ENCODE data around the gene ZNF236. TPM values are rescaled to one million over a fixed set of nuclear protein-coding genes. Genes with fewer than 3 reads are reported as not detected.

ZNF236 gene
- total RNA-seq, 1 donor, result 11.6 TPM

DNA sequence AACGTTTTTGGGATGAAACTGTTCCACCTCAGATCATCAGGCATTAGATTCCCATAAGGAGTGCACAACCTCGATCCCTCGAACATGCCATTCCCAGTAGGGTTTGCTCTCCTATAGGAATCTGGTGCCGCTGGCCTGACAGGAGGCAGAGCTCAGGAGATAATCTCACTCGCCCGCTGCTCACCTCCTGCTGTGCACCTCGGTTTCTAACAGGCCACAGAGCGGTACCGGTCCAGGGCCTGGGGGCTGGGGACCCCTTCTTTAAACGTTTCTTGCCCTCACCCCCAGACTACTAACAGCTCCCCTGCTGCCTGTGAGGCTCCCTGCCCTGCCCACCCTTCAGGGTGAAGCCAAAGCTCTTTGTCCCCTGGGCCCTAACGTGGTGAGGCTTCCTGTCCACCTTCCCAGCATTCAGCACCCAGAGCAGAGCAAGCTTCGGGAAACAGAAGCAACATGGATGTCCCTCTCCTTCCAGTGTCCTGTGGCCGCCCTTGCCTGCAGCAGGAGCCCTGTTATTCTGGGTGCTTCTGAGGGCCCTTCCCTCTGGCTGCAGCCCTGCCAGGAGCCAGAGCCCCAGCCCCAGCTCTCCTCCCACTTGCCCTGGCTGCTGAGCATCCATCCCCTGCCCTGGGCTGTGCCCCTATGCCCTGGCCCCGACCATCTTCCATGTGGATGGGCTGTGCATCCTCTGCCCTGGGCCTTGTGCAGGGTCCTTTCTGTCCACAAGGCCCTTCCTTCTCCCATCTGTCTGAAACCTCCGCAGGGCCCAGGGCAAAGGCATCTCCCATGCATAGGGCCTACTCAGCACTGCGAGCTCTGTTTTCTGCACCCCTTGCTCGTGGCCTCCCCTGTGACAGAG lies 170.1 kb downstream of the ZNF236 start:
- no peak overlapping the region for H3K27ac ChIP-seq (ENCODE audit: low read depth, low read length)
- no peak overlapping the region for H2AFZ ChIP-seq (ENCODE audit: low read length)
- no peaks in the 10 kb centered on the region for H4K20me1 ChIP-seq (ENCODE audit: insufficient read depth, low read length)
- H3K36me3 ChIP-seq (ENCODE audit: insufficient read depth, low read length), result no peaks in the 10 kb centered on the region
- H3K4me1 ChIP-seq (ENCODE audit: insufficient read depth, low read length), result no peaks in the 10 kb centered on the region
- H3K9me3 ChIP-seq (ENCODE audit: low read depth, low read length), result no peaks in the 10 kb centered on the region
- DNase-seq (ENCODE audit: insufficient read length, low spot score, missing footprints), result no peak
- TF ChIP-seq, protein P1, sequence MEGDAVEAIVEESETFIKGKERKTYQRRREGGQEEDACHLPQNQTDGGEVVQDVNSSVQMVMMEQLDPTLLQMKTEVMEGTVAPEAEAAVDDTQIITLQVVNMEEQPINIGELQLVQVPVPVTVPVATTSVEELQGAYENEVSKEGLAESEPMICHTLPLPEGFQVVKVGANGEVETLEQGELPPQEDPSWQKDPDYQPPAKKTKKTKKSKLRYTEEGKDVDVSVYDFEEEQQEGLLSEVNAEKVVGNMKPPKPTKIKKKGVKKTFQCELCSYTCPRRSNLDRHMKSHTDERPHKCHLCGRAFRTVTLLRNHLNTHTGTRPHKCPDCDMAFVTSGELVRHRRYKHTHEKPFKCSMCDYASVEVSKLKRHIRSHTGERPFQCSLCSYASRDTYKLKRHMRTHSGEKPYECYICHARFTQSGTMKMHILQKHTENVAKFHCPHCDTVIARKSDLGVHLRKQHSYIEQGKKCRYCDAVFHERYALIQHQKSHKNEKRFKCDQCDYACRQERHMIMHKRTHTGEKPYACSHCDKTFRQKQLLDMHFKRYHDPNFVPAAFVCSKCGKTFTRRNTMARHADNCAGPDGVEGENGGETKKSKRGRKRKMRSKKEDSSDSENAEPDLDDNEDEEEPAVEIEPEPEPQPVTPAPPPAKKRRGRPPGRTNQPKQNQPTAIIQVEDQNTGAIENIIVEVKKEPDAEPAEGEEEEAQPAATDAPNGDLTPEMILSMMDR (IDR thresholded peaks at IDR 0.05; ENCODE audit: extremely low read depth, low read depth, low read length), result no peak
- no peaks in the 10 kb centered on the region for H3K79me2 ChIP-seq (ENCODE audit: insufficient read depth, low read length)
- peaks cover 29% of the 10 kb centered on the region for H3K27me3 ChIP-seq (ENCODE audit: insufficient read depth, low read length)
- H3K4me3 ChIP-seq (ENCODE audit: insufficient read depth, low read length), result no peak overlapping the region
- no peak overlapping the region for H3K4me2 ChIP-seq (ENCODE audit: insufficient read depth, low read length)

DNA sequence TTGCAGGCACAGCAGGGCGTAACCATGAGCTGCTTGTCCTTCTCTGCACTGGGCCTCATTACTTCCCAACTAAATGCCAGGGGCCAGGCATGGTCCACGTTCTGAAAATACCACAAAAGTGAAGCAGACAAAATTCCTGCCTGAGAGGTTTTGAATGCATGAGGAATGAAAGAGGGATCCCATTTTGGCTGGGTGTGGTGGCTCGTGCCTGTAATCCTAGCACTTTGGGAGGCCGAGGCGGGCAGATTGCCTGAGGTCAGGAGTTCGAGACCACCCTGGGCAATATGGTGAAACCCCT lies 170.7 kb downstream of the ZNF236 start:
- Histone ChIP-seq H3K9me3 (ENCODE audit: low read depth, low read length) (no peaks in the 10 kb centered on the region), H3K27ac (ENCODE audit: low read depth, low read length) (no peak overlapping the region), H3K4me3 (ENCODE audit: insufficient read depth, low read length) (no peak overlapping the region), H4K20me1 (ENCODE audit: insufficient read depth, low read length) (no peaks in the 10 kb centered on the region), H3K36me3 (ENCODE audit: insufficient read depth, low read length) (no peaks in the 10 kb centered on the region), H2AFZ (ENCODE audit: low read length) (no peak overlapping the region), H3K4me1 (ENCODE audit: insufficient read depth, low read length) (no peaks in the 10 kb centered on the region), H3K27me3 (ENCODE audit: insufficient read depth, low read length) (peaks cover 26% of the 10 kb centered on the region), H3K79me2 (ENCODE audit: insufficient read depth, low read length) (no peaks in the 10 kb centered on the region), H3K4me2 (ENCODE audit: insufficient read depth, low read length) (no peak overlapping the region)
- TF ChIP-seq, protein P1 (IDR thresholded peaks at IDR 0.05; ENCODE audit: extremely low read depth, low read depth, low read length), result no peak
- DNase-seq (ENCODE audit: insufficient read length, low spot score, missing footprints), result no peak

DNA sequence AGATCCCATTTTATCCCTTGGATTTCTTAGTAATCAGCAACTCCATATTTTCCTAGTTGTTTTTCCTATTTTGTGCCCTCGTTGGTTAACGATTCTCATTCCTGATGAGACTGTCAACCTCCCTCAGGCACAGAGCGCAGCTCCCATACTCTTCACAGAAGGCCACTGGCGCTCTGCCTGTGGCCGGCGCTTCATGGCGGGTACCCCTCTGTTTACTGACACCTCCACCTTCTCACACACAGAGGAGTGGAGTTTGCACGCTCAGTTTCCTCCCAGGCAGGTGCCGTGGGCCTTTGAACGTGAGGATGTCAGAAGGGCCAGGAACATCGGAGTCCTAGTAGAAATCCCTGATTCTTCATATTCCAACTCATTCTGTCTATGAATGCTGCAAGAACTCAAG lies 171.2 kb downstream of the ZNF236 start:
- no peak overlapping the region for H2AFZ ChIP-seq (ENCODE audit: low read length)
- H3K4me3 ChIP-seq (ENCODE audit: insufficient read depth, low read length), result no peak overlapping the region
- peaks cover 22% of the 10 kb centered on the region for H3K27me3 ChIP-seq (ENCODE audit: insufficient read depth, low read length)
- no peaks in the 10 kb centered on the region for H4K20me1 ChIP-seq (ENCODE audit: insufficient read depth, low read length)
- no peak for DNase-seq (ENCODE audit: insufficient read length, low spot score, missing footprints)
- H3K4me2 ChIP-seq (ENCODE audit: insufficient read depth, low read length), result no peak overlapping the region
- TF ChIP-seq, protein P1 (IDR thresholded peaks at IDR 0.05; ENCODE audit: extremely low read depth, low read depth, low read length), result no peak
- no peaks in the 10 kb centered on the region for H3K9me3 ChIP-seq (ENCODE audit: low read depth, low read length)
- H3K36me3 ChIP-seq (ENCODE audit: insufficient read depth, low read length), result no peaks in the 10 kb centered on the region
- no peaks in the 10 kb centered on the region for H3K4me1 ChIP-seq (ENCODE audit: insufficient read depth, low read length)
- no peaks in the 10 kb centered on the region for H3K79me2 ChIP-seq (ENCODE audit: insufficient read depth, low read length)
- no peak overlapping the region for H3K27ac ChIP-seq (ENCODE audit: low read depth, low read length)

DNA sequence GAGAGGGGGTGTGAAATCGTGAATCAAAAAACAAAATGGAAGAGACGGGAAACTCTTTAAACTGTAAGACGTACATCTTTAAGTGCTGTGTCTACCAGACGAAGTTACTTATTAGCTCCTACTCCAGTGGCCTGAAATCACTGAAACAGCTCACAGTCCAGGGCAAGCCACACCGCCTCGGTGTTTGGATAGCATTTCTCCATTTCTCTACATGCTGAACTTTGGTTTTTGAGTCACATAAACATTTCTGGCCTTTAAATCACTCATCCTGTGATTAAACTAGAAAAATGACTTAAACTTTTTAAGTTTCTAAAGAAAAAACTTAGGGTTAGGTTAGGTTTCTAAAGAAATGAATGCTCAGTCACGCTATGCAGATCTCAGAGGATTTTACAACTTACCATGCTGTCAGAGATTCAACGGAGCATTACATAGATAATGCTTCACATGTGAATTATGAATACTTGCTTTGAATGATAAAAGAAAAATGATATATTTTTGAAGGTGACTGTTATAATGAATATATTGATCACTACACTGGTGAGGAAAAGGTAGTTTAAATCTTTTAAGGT lies 171.8 kb downstream of the ZNF236 start:
- no peak overlapping the region for H2AFZ ChIP-seq (ENCODE audit: low read length)
- peaks cover 22% of the 10 kb centered on the region for H3K27me3 ChIP-seq (ENCODE audit: insufficient read depth, low read length)
- no peaks in the 10 kb centered on the region for H3K4me1 ChIP-seq (ENCODE audit: insufficient read depth, low read length)
- no peaks in the 10 kb centered on the region for H4K20me1 ChIP-seq (ENCODE audit: insufficient read depth, low read length)
- H3K36me3 ChIP-seq (ENCODE audit: insufficient read depth, low read length), result no peaks in the 10 kb centered on the region
- no peak overlapping the region for H3K27ac ChIP-seq (ENCODE audit: low read depth, low read length)
- no peak overlapping the region for H3K4me3 ChIP-seq (ENCODE audit: insufficient read depth, low read length)
- no peaks in the 10 kb centered on the region for H3K9me3 ChIP-seq (ENCODE audit: low read depth, low read length)
- H3K4me2 ChIP-seq (ENCODE audit: insufficient read depth, low read length), result no peak overlapping the region
- no peaks in the 10 kb centered on the region for H3K79me2 ChIP-seq (ENCODE audit: insufficient read depth, low read length)
- DNase-seq (ENCODE audit: insufficient read length, low spot score, missing footprints), result no peak
- TF ChIP-seq, protein P1 (IDR thresholded peaks at IDR 0.05; ENCODE audit: extremely low read depth, low read depth, low read length), result no peak
